Measurements from ENCODE around the gene LDAH.

The LDAH gene

GRCh38 chr2:20677301-20678085 lies 145.4 kb downstream of the LDAH start:
- no peak overlapping the region for H3K4me3 ChIP-seq (ENCODE audit: low read length)
- TF ChIP-seq CTCF (conservative IDR thresholded peaks at IDR 0.05; ENCODE audit: low read length) = no peak
- DNase-seq (ENCODE audit: low read depth) = no peak

GRCh38 chr2:20676353-20677215 lies 146.3 kb downstream of the LDAH start:
- H3K4me3 ChIP-seq (ENCODE audit: low read length) = no peak overlapping the region
- no peak for DNase-seq (ENCODE audit: low read depth)
- TF ChIP-seq CTCF (conservative IDR thresholded peaks at IDR 0.05; ENCODE audit: low read length) = no peak

GRCh38 chr2:20675701-20676352 lies 147.1 kb downstream of the LDAH start:
- DNase-seq (ENCODE audit: low read depth) = no peak
- no peak overlapping the region for H3K4me3 ChIP-seq (ENCODE audit: low read length)
- TF ChIP-seq CTCF (conservative IDR thresholded peaks at IDR 0.05; ENCODE audit: low read length) = no peak

- TF ChIP-seq CTCF (conservative IDR thresholded peaks at IDR 0.05; ENCODE audit: low read length) = 0 out of 2 replicates have a peak, but pooled peaks have one; percentile 3
- DNase-seq (ENCODE audit: low read depth) = peak; percentile 67
- no peak overlapping the region for H3K4me3 ChIP-seq (ENCODE audit: low read length)
Observed at GRCh38 chr2:20674974-20675679, 147.8 kb downstream of the LDAH start.

- no peak overlapping the region for H3K4me3 ChIP-seq (ENCODE audit: low read length)
- DNase-seq (ENCODE audit: low read depth) = no peak
- TF ChIP-seq CTCF (conservative IDR thresholded peaks at IDR 0.05; ENCODE audit: low read length) = no peak
Observed at GRCh38 chr2:20674309-20674965, 148.5 kb downstream of the LDAH start.

GRCh38 chr2:20673686-20674308 lies 149.1 kb downstream of the LDAH start:
- no peak for DNase-seq (ENCODE audit: low read depth)
- no peak for TF ChIP-seq CTCF (conservative IDR thresholded peaks at IDR 0.05; ENCODE audit: low read length)
- no peak overlapping the region for H3K4me3 ChIP-seq (ENCODE audit: low read length)

All from AG10803 (cell line).